A549 treated with AZD2906 at 1 μM for 4 hours (cell line): ENCODE data around the gene AOAH. TPM values are rescaled to one million over a fixed set of nuclear protein-coding genes. Genes with fewer than 3 reads are reported as not detected.

Source experiments
- total RNA-seq: library from RNA; stranded (reverse); fragments of 200-300 nt; extraction: Qiagen RNA extraction; gene quantifications from 5 replicates; pipeline ENCODE4 v1.2.3, GENCODE V29; 2022

AOAH gene, protein sequence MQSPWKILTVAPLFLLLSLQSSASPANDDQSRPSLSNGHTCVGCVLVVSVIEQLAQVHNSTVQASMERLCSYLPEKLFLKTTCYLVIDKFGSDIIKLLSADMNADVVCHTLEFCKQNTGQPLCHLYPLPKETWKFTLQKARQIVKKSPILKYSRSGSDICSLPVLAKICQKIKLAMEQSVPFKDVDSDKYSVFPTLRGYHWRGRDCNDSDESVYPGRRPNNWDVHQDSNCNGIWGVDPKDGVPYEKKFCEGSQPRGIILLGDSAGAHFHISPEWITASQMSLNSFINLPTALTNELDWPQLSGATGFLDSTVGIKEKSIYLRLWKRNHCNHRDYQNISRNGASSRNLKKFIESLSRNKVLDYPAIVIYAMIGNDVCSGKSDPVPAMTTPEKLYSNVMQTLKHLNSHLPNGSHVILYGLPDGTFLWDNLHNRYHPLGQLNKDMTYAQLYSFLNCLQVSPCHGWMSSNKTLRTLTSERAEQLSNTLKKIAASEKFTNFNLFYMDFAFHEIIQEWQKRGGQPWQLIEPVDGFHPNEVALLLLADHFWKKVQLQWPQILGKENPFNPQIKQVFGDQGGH
- total RNA-seq, result 0.09 TPM in 1 of 5 replicates, not detected in the others

DNA sequence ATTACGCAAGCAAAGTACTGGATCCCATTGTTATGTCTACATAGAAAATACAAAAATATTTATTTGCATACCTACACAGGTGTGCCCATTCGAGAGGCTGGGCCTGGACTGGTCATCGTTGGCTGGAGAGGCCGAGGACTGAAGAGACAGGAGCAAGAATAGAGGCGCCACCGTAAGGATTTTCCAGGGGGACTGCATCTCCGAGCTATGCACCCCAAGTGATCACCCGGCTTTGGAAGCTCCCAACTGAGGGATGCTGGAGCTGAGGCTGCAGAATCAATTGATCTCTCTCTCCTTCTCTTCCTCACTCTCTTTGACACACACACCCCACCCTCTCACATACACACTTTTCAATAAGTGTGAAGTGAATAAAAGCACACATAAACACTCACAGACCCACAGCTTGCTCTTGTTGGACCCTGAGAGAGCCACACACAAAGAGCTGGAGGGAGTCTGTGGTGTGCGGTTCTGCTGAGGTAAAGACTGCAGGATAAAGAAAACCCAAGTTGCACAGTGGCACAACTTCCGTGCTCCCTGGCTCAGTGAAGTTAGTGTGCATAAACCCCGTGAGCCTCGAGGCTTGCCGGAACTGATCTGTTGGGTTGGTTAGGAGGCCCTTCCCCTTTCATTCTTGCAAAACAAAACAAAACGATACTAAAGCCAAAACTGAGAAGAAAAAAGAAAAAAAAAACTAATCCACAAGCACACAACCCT, at the start of gene AOAH:
Gene AOAH, minus strand, starts transcription at position 544 of the 714 bp plus-strand sequence. Its CDS starts 346 bp downstream, at position 198.

